ENCODE measurements around the gene NT5C.

NT5C gene

DNA sequence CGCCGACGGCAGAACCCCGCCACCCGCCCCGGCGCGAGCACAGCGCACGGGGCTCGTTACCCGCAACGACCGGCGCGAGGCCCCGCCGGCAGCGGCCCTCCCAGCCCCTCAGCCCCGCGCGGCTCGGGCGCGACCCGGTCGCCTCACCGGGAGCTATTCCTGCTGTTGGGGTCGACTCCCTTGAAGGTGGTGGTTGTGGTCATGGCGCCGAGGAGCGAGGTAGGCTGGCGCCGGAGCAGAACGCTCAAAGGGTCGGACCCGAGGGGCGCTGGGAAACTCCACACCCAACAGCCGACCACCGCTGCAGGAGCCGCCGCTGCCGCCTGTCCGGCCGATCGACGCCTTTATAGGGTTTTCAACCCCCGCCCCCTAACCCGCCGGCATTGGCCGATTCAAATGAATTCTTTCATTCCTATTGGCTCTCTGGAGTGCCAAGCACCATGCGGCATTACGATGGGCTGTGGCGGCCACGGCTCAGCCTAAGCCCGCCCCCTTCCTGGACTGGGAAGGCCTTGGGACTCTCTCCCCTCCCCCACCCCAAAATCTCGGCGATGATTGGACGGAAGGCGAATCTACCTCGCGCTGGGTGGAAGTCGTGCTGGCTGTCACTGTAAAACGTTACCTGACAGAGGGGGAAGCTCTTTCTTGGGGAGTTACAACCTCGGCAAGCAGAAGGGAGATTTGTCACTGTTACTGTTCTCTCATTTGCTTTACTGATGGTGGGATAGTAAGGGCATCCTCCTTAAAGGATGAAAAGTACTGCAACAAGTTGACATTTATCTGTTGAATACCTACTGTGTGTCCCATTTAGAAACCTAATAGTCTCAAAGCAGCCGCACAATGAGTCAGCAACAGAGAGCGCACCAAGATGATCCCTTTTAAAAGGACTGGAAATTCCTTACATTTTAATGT is 22.9 kb upstream of the NT5C start, which contains the start of gene JPT1 (continued):
- TF ChIP-seq, protein P1, sequence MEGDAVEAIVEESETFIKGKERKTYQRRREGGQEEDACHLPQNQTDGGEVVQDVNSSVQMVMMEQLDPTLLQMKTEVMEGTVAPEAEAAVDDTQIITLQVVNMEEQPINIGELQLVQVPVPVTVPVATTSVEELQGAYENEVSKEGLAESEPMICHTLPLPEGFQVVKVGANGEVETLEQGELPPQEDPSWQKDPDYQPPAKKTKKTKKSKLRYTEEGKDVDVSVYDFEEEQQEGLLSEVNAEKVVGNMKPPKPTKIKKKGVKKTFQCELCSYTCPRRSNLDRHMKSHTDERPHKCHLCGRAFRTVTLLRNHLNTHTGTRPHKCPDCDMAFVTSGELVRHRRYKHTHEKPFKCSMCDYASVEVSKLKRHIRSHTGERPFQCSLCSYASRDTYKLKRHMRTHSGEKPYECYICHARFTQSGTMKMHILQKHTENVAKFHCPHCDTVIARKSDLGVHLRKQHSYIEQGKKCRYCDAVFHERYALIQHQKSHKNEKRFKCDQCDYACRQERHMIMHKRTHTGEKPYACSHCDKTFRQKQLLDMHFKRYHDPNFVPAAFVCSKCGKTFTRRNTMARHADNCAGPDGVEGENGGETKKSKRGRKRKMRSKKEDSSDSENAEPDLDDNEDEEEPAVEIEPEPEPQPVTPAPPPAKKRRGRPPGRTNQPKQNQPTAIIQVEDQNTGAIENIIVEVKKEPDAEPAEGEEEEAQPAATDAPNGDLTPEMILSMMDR (tag by site-specific recombination; IDR thresholded peaks at IDR 0.05): peak; percentile 11; the same call in 1 of the 2 replicates
- TF ChIP-seq ZNF24 (tag by site-specific recombination; IDR thresholded peaks at IDR 0.05) (peak; percentile 23; the same call in 1 of the 2 replicates), ZBTB17 (tag by site-specific recombination; IDR thresholded peaks at IDR 0.05) (peak; percentile 62; the same call in 1 of the 2 replicates), SCRT2 (tag by site-specific recombination; IDR thresholded peaks at IDR 0.05) (peak; percentile 96), ZSCAN30 (tag by site-specific recombination; IDR thresholded peaks at IDR 0.05) (peak; percentile 90), ZEB2 (tag by site-specific recombination; IDR thresholded peaks at IDR 0.05) (peak; percentile 43; the same call in 1 of the 2 replicates), GFI1B (tag by site-specific recombination; IDR thresholded peaks at IDR 0.05) (0 out of 2 replicates have a peak, but pooled peaks have one; percentile 8), ZNF146 (tag by site-specific recombination; IDR thresholded peaks at IDR 0.05) (0 out of 2 replicates have a peak, but pooled peaks have one; percentile 24), HOXC10 (CRISPR knock-in tag; IDR thresholded peaks at IDR 0.05) (no peak), KLF8 (tag by site-specific recombination; IDR thresholded peaks at IDR 0.05) (0 out of 2 replicates have a peak, but pooled peaks have one; percentile 50), ZNF341 (tag by site-specific recombination; IDR thresholded peaks at IDR 0.05; ENCODE audit: low read depth) (peak; percentile 89), PRDM1 (tag by site-specific recombination; IDR thresholded peaks at IDR 0.05) (0 out of 2 replicates have a peak, but pooled peaks have one; percentile 5)
- TF ChIP-seq, protein P2, sequence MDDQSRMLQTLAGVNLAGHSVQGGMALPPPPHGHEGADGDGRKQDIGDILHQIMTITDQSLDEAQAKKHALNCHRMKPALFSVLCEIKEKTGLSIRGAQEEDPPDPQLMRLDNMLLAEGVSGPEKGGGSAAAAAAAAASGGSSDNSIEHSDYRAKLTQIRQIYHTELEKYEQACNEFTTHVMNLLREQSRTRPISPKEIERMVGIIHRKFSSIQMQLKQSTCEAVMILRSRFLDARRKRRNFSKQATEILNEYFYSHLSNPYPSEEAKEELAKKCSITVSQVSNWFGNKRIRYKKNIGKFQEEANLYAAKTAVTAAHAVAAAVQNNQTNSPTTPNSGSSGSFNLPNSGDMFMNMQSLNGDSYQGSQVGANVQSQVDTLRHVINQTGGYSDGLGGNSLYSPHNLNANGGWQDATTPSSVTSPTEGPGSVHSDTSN (CRISPR knock-in tag; IDR thresholded peaks at IDR 0.05): peak; percentile 88
- TF ChIP-seq, protein P3, sequence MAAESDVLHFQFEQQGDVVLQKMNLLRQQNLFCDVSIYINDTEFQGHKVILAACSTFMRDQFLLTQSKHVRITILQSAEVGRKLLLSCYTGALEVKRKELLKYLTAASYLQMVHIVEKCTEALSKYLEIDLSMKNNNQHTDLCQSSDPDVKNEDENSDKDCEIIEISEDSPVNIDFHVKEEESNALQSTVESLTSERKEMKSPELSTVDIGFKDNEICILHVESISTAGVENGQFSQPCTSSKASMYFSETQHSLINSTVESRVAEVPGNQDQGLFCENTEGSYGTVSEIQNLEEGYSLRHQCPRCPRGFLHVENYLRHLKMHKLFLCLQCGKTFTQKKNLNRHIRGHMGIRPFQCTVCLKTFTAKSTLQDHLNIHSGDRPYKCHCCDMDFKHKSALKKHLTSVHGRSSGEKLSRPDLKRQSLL (tag by site-specific recombination; IDR thresholded peaks at IDR 0.05): peak; percentile 31; the same call in 1 of the 2 replicates

DNA sequence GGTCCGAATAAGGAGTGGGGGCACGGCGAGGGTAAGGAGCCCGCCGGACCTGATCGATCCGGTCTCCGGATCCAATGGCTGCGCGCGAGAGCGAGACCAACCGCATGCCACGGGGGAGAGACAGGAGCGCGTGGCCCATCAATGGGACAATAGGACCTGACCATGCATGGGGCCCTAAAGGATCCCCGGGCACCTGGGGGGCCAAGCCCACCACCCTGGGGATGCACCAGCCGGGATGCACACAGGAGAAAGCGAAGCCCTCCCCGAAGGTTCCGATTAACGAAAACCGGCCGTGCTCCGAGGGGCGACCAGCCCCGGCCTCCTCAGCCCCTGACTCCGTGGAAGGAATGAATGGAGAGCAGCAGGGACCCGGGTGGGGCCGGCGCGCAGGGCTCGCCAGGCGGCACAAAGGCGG is 22.2 kb upstream of the NT5C start:
- no peaks in the 10 kb centered on the region for H3K9me3 ChIP-seq (ENCODE audit: control insufficient read depth, insufficient read depth, low read depth, low read length)
- H3K4me1 ChIP-seq (ENCODE audit: control insufficient read depth, insufficient read depth, low read length): peaks cover 9% of the 10 kb centered on the region; the same call in 1 of the 2 replicates
- POLR2A ChIA-PET: interaction anchor here (0.5 to 2.1 kb wide), 21 partner anchors 9 to 281 kb away, joined by 3 to 39 read pairs (median 7); partner anchors contain the start of genes CDR2L, FDXR, MRPL58 and NT5C
- peak overlapping the region; percentile 92 for H3K27ac ChIP-seq (ENCODE audit: extremely low read depth, low read depth, low read length)
- CTCF ChIA-PET: interaction anchor here (0.6 to 1.9 kb wide), 4 partner anchors 20 to 40 kb away, joined by 3 to 11 read pairs (median 4); no protein-coding TSS in a partner anchor
- peaks cover 10 to 17% of the 10 kb centered on the region in 2 experiments; a peak in 2 of 3 replicates for H3K36me3 ChIP-seq (ENCODE audit: control insufficient read depth in 2 of 2, insufficient read depth in 1 of 2, low read length in 2 of 2)
- H3K4me3 ChIP-seq (ENCODE audit: low read depth, low read length): peak overlapping the region; percentile 90
- no peak for TF ChIP-seq ZNF529 (tag by site-specific recombination; IDR thresholded peaks at IDR 0.05; ENCODE audit: insufficient replicate concordance)
- no peak for TF ChIP-seq ZNF211 (tag by site-specific recombination; IDR thresholded peaks at IDR 0.05; ENCODE audit: low read depth)
- TF ChIP-seq ZNF624 (tag by site-specific recombination; IDR thresholded peaks at IDR 0.05): no peak
- TF ChIP-seq SP2 (tag by site-specific recombination; IDR thresholded peaks at IDR 0.05): 0 out of 2 replicates have a peak, but pooled peaks have one; percentile 25
- TF ChIP-seq ZNF391 (tag by site-specific recombination; IDR thresholded peaks at IDR 0.05; ENCODE audit: borderline replicate concordance, low read depth): no peak
- no peak for TF ChIP-seq ZNF175 (tag by site-specific recombination; IDR thresholded peaks at IDR 0.05)
- peak; percentile 80 for TF ChIP-seq ZBTB20 (tag by site-specific recombination; IDR thresholded peaks at IDR 0.05)
- peak; percentile 41; the same call in 1 of the 2 replicates for TF ChIP-seq ZNF837 (tag by site-specific recombination; IDR thresholded peaks at IDR 0.05)
- no peak for TF ChIP-seq ZNF660 (tag by site-specific recombination; IDR thresholded peaks at IDR 0.05)
- TF ChIP-seq, protein P4, sequence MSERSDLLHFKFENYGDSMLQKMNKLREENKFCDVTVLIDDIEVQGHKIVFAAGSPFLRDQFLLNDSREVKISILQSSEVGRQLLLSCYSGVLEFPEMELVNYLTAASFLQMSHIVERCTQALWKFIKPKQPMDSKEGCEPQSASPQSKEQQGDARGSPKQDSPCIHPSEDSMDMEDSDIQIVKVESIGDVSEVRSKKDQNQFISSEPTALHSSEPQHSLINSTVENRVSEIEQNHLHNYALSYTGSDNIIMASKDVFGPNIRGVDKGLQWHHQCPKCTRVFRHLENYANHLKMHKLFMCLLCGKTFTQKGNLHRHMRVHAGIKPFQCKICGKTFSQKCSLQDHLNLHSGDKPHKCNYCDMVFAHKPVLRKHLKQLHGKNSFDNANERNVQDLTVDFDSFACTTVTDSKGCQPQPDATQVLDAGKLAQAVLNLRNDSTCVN (tag by site-specific recombination; optimal IDR thresholded peaks at IDR 0.05): peak; percentile 68
- TF ChIP-seq, protein P5, sequence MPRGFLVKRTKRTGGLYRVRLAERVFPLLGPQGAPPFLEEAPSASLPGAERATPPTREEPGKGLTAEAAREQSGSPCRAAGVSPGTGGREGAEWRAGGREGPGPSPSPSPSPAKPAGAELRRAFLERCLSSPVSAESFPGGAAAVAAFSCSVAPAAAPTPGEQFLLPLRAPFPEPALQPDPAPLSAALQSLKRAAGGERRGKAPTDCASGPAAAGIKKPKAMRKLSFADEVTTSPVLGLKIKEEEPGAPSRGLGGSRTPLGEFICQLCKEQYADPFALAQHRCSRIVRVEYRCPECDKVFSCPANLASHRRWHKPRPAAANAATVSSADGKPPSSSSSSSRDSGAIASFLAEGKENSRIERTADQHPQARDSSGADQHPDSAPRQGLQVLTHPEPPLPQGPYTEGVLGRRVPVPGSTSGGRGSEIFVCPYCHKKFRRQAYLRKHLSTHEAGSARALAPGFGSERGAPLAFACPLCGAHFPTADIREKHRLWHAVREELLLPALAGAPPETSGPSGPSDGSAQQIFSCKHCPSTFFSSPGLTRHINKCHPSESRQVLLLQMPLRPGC (tag by site-specific recombination; IDR thresholded peaks at IDR 0.05): no peak
- TF ChIP-seq ZBTB8A (tag by site-specific recombination; IDR thresholded peaks at IDR 0.05): no peak; the same call in 1 of the 2 replicates
- no peak for TF ChIP-seq ZNF302 (tag by site-specific recombination; IDR thresholded peaks at IDR 0.05; ENCODE audit: low read depth)
- no peak for TF ChIP-seq HOXD13 (CRISPR knock-in tag; IDR thresholded peaks at IDR 0.05; ENCODE audit: borderline replicate concordance)
- TF ChIP-seq ZNF341 (tag by site-specific recombination; IDR thresholded peaks at IDR 0.05; ENCODE audit: low read depth): no peak
- TF ChIP-seq ZNF561 (tag by site-specific recombination; IDR thresholded peaks at IDR 0.05; ENCODE audit: borderline replicate concordance): peak; percentile 20; the same call in 1 of the 2 replicates

Measured in HEK293 (cell line).